Measurements from ENCODE around the gene LRRC23.
"Not testable (repeated sequence)": the region's sequence is repeated elsewhere in the genome, so short reads cannot be mapped to it uniquely, and the experiment has no call there.

The LRRC23 gene

DNA sequence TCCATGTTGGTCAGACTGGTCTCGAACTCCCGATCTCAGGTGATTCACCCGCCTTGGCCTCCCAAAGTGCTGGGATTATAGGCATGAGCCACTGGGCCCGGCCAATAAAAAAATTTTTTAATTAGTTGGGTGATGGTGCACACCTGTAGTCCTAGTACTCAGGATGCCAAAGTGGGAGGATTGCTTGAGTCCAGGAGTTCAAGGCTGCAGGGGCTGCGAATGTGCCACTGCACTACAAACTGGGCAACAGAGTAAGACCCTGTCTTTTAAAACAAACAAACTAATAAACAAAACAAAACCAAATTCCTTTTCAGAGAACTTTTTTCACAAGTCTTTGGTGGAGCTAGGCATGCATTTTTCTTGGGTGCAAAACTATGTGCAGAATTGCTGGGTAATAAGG, 21.4 kb upstream of the LRRC23 start:
- no peak for TF ChIP-seq CTCF (IDR thresholded peaks at IDR 0.05; ENCODE audit: borderline replicate concordance, insufficient read depth, low read depth, low read length)

DNA sequence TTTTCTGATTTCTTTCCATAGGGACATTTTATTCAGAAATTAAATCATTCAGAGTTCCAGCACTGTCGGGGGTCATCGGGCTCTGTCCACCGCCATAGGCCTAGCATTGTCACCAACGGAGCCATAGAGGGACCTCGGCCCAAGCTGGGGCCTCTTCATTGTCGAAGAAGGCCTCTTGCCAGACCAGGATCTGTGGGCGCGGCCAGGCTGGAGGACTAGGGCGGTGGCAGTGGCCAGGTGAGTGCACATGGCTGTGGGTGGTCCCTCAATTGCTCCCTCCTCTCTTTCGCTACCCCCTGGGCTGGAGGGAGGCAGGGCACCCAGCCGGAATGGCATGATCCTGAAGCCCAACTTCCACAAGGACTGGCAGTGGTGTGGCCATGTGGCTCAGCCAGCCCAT, 20.9 kb upstream of the LRRC23 start:
- TF ChIP-seq CTCF (IDR thresholded peaks at IDR 0.05; ENCODE audit: borderline replicate concordance, insufficient read depth, low read depth, low read length): no peak
- H3K4me3 ChIP-seq (ENCODE audit: low read depth, low read length): no peak overlapping the region

More for the DNA sequence above, 21.4 kb upstream of the LRRC23 start:
- H3K4me3 ChIP-seq (ENCODE audit: low read depth, low read length): no peak overlapping the region

DNA sequence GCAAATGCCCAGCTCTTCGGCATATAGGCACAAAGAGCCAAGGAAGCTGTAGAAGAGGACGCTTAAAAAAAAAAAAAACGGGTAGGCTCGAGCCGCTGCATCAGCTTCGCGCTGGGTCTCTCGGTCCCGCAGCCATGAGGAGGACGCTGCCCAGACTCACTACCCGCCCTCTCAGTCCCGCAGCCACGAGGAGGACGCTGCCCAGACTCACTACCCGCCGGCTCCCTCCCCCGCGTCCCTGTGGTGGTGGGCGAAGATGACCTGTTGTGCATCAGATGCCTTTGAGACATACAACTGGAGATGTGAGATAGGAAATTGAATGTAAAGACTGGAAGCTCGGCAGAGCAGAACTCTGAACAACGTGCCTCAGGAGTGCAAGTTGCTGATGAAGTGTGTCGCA, 20.1 kb upstream of the LRRC23 start:
- H3K4me3 ChIP-seq (ENCODE audit: low read depth, low read length): no peak overlapping the region
- TF ChIP-seq CTCF (IDR thresholded peaks at IDR 0.05; ENCODE audit: borderline replicate concordance, insufficient read depth, low read depth, low read length): no peak

- not testable (repeated sequence) for H3K4me3 ChIP-seq (ENCODE audit: low read depth, low read length)
These were observed 18.2 kb upstream of the LRRC23 start for GRCh38 chr12:6886206-6886999.

GRCh38 chr12:6887460-6887859, 17.2 kb upstream of the LRRC23 start:
- H3K4me3 ChIP-seq (ENCODE audit: low read depth, low read length): no peak overlapping the region
- TF ChIP-seq CTCF (IDR thresholded peaks at IDR 0.05; ENCODE audit: borderline replicate concordance, insufficient read depth, low read depth, low read length): no peak

GRCh38 chr12:6888360-6888759, 16.3 kb upstream of the LRRC23 start:
- no peak for TF ChIP-seq CTCF (IDR thresholded peaks at IDR 0.05; ENCODE audit: borderline replicate concordance, insufficient read depth, low read depth, low read length)
- no peak overlapping the region for H3K4me3 ChIP-seq (ENCODE audit: low read depth, low read length)

DNA sequence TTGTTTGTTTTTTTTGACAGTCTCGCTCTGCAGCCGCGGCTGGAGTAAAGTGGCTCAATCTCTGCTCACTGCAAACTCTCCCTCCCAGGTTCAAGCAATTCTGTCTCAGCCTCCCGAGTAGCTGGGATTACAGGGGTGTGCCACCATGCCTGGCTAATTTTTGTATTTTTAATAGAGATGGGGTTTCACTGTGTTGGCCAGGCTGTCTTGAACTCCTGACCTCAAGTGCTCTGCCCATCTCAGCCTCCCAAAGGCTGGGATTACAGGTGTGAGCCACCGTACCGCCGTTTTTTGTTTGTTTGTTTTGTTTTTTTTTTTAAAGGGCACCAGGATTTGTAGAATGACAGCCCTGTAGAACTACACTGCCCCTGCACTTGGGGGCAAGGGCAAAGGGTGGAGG, 15.8 kb upstream of the LRRC23 start:
- H3K4me3 ChIP-seq (ENCODE audit: low read depth, low read length): not testable (repeated sequence)

- H3K4me3 ChIP-seq (ENCODE audit: low read depth, low read length): not testable (repeated sequence)
These were observed 14.6 kb upstream of the LRRC23 start for GRCh38 chr12:6889775-6890573.
